Activated naive CD4-positive, alpha-beta T cell treated with anti-CD3 and anti-CD28 coated beads for 36 hours (primary cell): ENCODE results near the gene UBFD1. TPM values are rescaled to one million over a fixed set of nuclear protein-coding genes. Genes with fewer than 3 reads are reported as not detected.
"Not testable (repeated sequence)": the region's sequence is repeated elsewhere in the genome, so short reads cannot be mapped to it uniquely, and the experiment has no call there.

Experiments
- CTCF ChIA-PET: fragments of 350-600 bp; sonication (Branson Sonifier 250); formaldehyde crosslinking; loops from one replicate; lab custom pipeline; 2021; ENCODE audit warnings: antibody characterized with exemption; lab: Charles Lee
- DNase-seq: peaks from one replicate; pipeline ENCODE4 v3.0.0-alpha.2; 2020
- H3K27ac Mint-ChIP-seq: one replicate; pipeline ENCODE4 v1.8.0; 2021; ENCODE audit warnings: mild to moderate bottlenecking, mixed read lengths
- H3K27me3 Mint-ChIP-seq: one replicate; pipeline ENCODE4 v1.8.0; 2021; ENCODE audit warnings: low read depth, mixed read lengths
- H3K36me3 Mint-ChIP-seq: one replicate; pipeline ENCODE4 v1.8.0; 2021; ENCODE audit warnings: low read depth, mixed read lengths
- H3K4me1 Mint-ChIP-seq: one replicate; pipeline ENCODE4 v1.8.0; 2021; ENCODE audit warnings: low read depth, mixed read lengths
- H3K4me3 Mint-ChIP-seq: one replicate; pipeline ENCODE4 v1.8.0; 2021; ENCODE audit warnings: mild to moderate bottlenecking, moderate library complexity, mixed read lengths
- H3K9me3 Mint-ChIP-seq: one replicate; pipeline ENCODE4 v1.8.0; 2021; ENCODE audit warnings: mixed read lengths
- intact Hi-C: fragments of 100-400 bp; cut with micrococcal nuclease; formaldehyde crosslinking; loops from one replicate; pipeline ENCODE4 v1.15.1; 2023
- total RNA-seq, 2 experiments: library from RNA; stranded (reverse); gene quantifications; one replicate each; pipeline ENCODE4 v1.2.3, GENCODE V29; 2021

Gene UBFD1
- total RNA-seq, result 10 to 100 TPM; 52.3 to 54.6 TPM

GRCh38 chr16:23556881-23557778 is at the start of gene UBFD1, which contains the start of gene EARS2:
TSS of gene UBFD1 (plus strand) at chr16:23557727. CDS start at chr16:23557743, 16 bp downstream.
TSS of gene EARS2 (minus strand) at chr16:23557350. CDS start at chr16:23557343, 7 bp downstream.
- peak; percentile 97 for DNase-seq
- H3K36me3 Mint-ChIP-seq, result peaks cover 4% of the 10 kb centered on the region
- H3K9me3 Mint-ChIP-seq, result no peaks in the 10 kb centered on the region
- CTCF ChIA-PET, result interaction anchor here (0.8 to 1.8 kb wide), 2 partner anchors 40 to 58 kb away, joined by 4 to 8 read pairs; partner anchors contain the start of gene NDUFAB1
- intact Hi-C loops, result loop anchor here (1.0 to 10.0 kb wide), 9 partner anchors 39 to 1108 kb away; partner anchors contain the start of genes COG7, DCTN5, GGA2 and NDUFAB1
- no peaks in the 10 kb centered on the region for H3K27me3 Mint-ChIP-seq
- peaks cover 47% of the 10 kb centered on the region for H3K4me1 Mint-ChIP-seq
- peak within 1 kb of the TSS; percentile 85 for H3K27ac Mint-ChIP-seq
- peak within 1 kb of the TSS; percentile 89 for H3K4me3 Mint-ChIP-seq

- Mint-ChIP-seq H3K4me1 (peaks cover 52% of the 10 kb centered on the region), H3K27ac (peak overlapping the region; percentile 42), H3K4me3 (peak overlapping the region; percentile 78), H3K27me3 (no peaks in the 10 kb centered on the region), H3K36me3 (peaks cover 15% of the 10 kb centered on the region), H3K9me3 (peaks cover 5% of the 10 kb centered on the region)
- no peak for DNase-seq
- CTCF ChIA-PET, result interaction anchor here (0.7 to 1.3 kb wide), 3 partner anchors 30 to 57 kb away, joined by 3 to 5 read pairs (median 4); no protein-coding TSS in a partner anchor
- intact Hi-C loops, result loop anchor here (5.0 kb wide), 1 partner anchor 88 kb away; the partner anchor contains the start of gene NDUFAB1
Measured at GRCh38 chr16:23508589-23509440, 48.7 kb upstream of the UBFD1 start.

GRCh38 chr16:23509441-23509754 is 48.1 kb upstream of the UBFD1 start:
- DNase-seq, result no peak
- intact Hi-C loops, result loop anchor here (5.0 kb wide), 1 partner anchor 88 kb away; the partner anchor contains the start of gene NDUFAB1
- CTCF ChIA-PET, result interaction anchor here (0.8 to 1.3 kb wide), 2 partner anchors 50 to 57 kb away, joined by 4 to 5 read pairs; no protein-coding TSS in a partner anchor
- Mint-ChIP-seq H3K36me3 (peaks cover 16% of the 10 kb centered on the region), H3K4me1 (peaks cover 48% of the 10 kb centered on the region), H3K9me3 (peaks cover 5% of the 10 kb centered on the region), H3K27ac (peak overlapping the region; percentile 42), H3K4me3 (peak overlapping the region; percentile 78), H3K27me3 (no peaks in the 10 kb centered on the region)

GRCh38 chr16:23509782-23510163 is 47.8 kb upstream of the UBFD1 start:
- intact Hi-C loops, result loop anchor here (1.0 to 5.0 kb wide), 2 partner anchors 48 to 88 kb away; partner anchors contain the start of genes EARS2, NDUFAB1 and UBFD1
- Mint-ChIP-seq H3K9me3 (peaks cover 5% of the 10 kb centered on the region), H3K4me3 (peak overlapping the region; percentile 78), H3K4me1 (peaks cover 48% of the 10 kb centered on the region), H3K36me3 (peaks cover 19% of the 10 kb centered on the region), H3K27ac (peak overlapping the region; percentile 64), H3K27me3 (no peaks in the 10 kb centered on the region)
- CTCF ChIA-PET, result interaction anchor here (1.3 kb wide), 1 partner anchor 49 kb away, joined by 4 read pairs; no protein-coding TSS in a partner anchor
- DNase-seq, result peak; percentile 48

- intact Hi-C loops, result loop anchor here (1.0 kb wide), 1 partner anchor 47 kb away; the partner anchor contains the start of genes EARS2 and UBFD1
- peak within 1 kb of the TSS; percentile 78 for H3K4me3 Mint-ChIP-seq
Measured at GRCh38 chr16:23510164-23510914, 47.2 kb upstream of the UBFD1 start, which contains the start of gene GGA2. TSS of gene GGA2 (minus strand) at chr16:23510494. CDS start at chr16:23510411, 83 bp downstream.

GRCh38 chr16:23510915-23511270 is 46.6 kb upstream of the UBFD1 start:
- Mint-ChIP-seq H3K36me3 (peaks cover 22% of the 10 kb centered on the region), H3K27ac (peak overlapping the region; percentile 73), H3K4me3 (peak overlapping the region; percentile 78), H3K4me1 (peaks cover 49% of the 10 kb centered on the region)
- H3K27me3 Mint-ChIP-seq, H3K9me3 Mint-ChIP-seq, DNase-seq, CTCF ChIA-PET: not testable (repeated sequence)
- intact Hi-C loops, result loop anchor here (1.0 kb wide), 1 partner anchor 46 kb away; the partner anchor contains the start of genes EARS2 and UBFD1

More at GRCh38 chr16:23510164-23510914, 47.2 kb upstream of the UBFD1 start, which contains the start of gene GGA2:
- Mint-ChIP-seq H3K36me3 (peaks cover 20% of the 10 kb centered on the region), H3K9me3 (peaks cover 5% of the 10 kb centered on the region), H3K27me3 (no peaks in the 10 kb centered on the region), H3K4me1 (peaks cover 48% of the 10 kb centered on the region), H3K27ac (peak within 1 kb of the TSS; percentile 73)
- peak; percentile 77 for DNase-seq
- CTCF ChIA-PET, result no interaction called here

GRCh38 chr16:23511731-23512130 is 45.8 kb upstream of the UBFD1 start:
- peak overlapping the region; percentile 61 for H3K4me3 Mint-ChIP-seq
- H3K36me3 Mint-ChIP-seq, result peaks cover 22% of the 10 kb centered on the region
- H3K27ac Mint-ChIP-seq, result no peak overlapping the region
- peaks cover 48% of the 10 kb centered on the region for H3K4me1 Mint-ChIP-seq
- H3K27me3 Mint-ChIP-seq, result no peaks in the 10 kb centered on the region
- H3K9me3 Mint-ChIP-seq, result peaks cover 5% of the 10 kb centered on the region
- intact Hi-C loops, result no loop called here
- CTCF ChIA-PET, result no interaction called here
- DNase-seq, result no peak

GRCh38 chr16:23512168-23512695 is 45.3 kb upstream of the UBFD1 start:
- H3K27ac Mint-ChIP-seq, result no peak overlapping the region
- H3K4me1 Mint-ChIP-seq, result peaks cover 45% of the 10 kb centered on the region
- intact Hi-C loops, result no loop called here
- no peak overlapping the region for H3K4me3 Mint-ChIP-seq
- CTCF ChIA-PET, result no interaction called here
- H3K27me3 Mint-ChIP-seq, result no peaks in the 10 kb centered on the region
- DNase-seq, result no peak
- peaks cover 22% of the 10 kb centered on the region for H3K36me3 Mint-ChIP-seq
- peaks cover 5% of the 10 kb centered on the region for H3K9me3 Mint-ChIP-seq

- Mint-ChIP-seq H3K36me3 (peaks cover 18% of the 10 kb centered on the region), H3K4me1 (peaks cover 30% of the 10 kb centered on the region), H3K4me3 (no peak overlapping the region)
Measured at GRCh38 chr16:23514381-23515152, 43.0 kb upstream of the UBFD1 start.

GRCh38 chr16:23515881-23516280 is 41.6 kb upstream of the UBFD1 start:
- no peak for DNase-seq
- H3K27me3 Mint-ChIP-seq, result no peaks in the 10 kb centered on the region
- H3K9me3 Mint-ChIP-seq, result no peaks in the 10 kb centered on the region
- CTCF ChIA-PET, result no interaction called here
- intact Hi-C loops, result no loop called here
- no peak overlapping the region for H3K27ac Mint-ChIP-seq
- H3K4me1 Mint-ChIP-seq, result peaks cover 27% of the 10 kb centered on the region
- peaks cover 19% of the 10 kb centered on the region for H3K36me3 Mint-ChIP-seq
- no peak overlapping the region for H3K4me3 Mint-ChIP-seq

More at GRCh38 chr16:23514381-23515152, 43.0 kb upstream of the UBFD1 start:
- CTCF ChIA-PET, result no interaction called here
- Mint-ChIP-seq H3K27ac (peak overlapping the region; percentile 1), H3K27me3 (no peaks in the 10 kb centered on the region), H3K9me3 (no peaks in the 10 kb centered on the region)
- peak; percentile 30 for DNase-seq
- intact Hi-C loops, result no loop called here
